Fibroblast of lung (primary cell): Measurements from ENCODE around the gene BLVRB. TPM values are rescaled to one million over a fixed set of nuclear protein-coding genes. Genes with fewer than 3 reads are reported as not detected.
A peak's percentile ranks its signal among the peaks of the same experiment; 100 is the strongest.
"Not testable (repeated sequence)": the region's sequence is repeated elsewhere in the genome, so short reads cannot be mapped to it uniquely, and the experiment has no call there.

Experiments
- DNase-seq, 2 donors: peaks; one replicate each; pipeline versions ENCODE4 v3.0.0 to v3.0.0-alpha.2; 2010; ENCODE audit warnings: low read depth in 2 of 2
- H2AFZ ChIP-seq: 2 replicates; pipeline ENCODE4 v1.5.1; 2012; ENCODE audit warnings: low read length, control low read depth, inconsistent platforms
- H3K27ac ChIP-seq: 2 replicates; pipeline ENCODE4 v1.5.1; 2011; ENCODE audit warnings: low read length, control low read depth; ENCODE audit not compliant: insufficient read depth
- H3K27me3 ChIP-seq: 2 replicates; pipeline ENCODE4 v1.5.1; 2011; ENCODE audit warnings: mild to moderate bottlenecking, low read length; ENCODE audit not compliant: control insufficient read depth, insufficient read depth
- H3K36me3 ChIP-seq: 2 replicates; pipeline ENCODE4 v1.5.1; 2011; ENCODE audit warnings: low read length; ENCODE audit not compliant: control insufficient read depth, insufficient read depth
- H3K4me1 ChIP-seq: 2 replicates; pipeline ENCODE4 v1.5.1; 2011; ENCODE audit warnings: low read length; ENCODE audit not compliant: control insufficient read depth, insufficient read depth; ENCODE audit errors: extremely low read depth
- H3K4me2 ChIP-seq: 2 replicates; pipeline ENCODE4 v1.5.1; 2011; ENCODE audit warnings: low read length, control low read depth; ENCODE audit not compliant: insufficient read depth; ENCODE audit errors: extremely low read depth
- H3K4me3 ChIP-seq, 4 experiments: fragments of 200-600 bp in 1 of 4; sonication (generic) in 1 of 4; replicated peaks in 1 of 4; 2 replicates each; pipeline ENCODE4 v1.5.1; 2011 to 2016; ENCODE audit warnings: low read length in 4 of 4, low read depth in 3 of 4, mild to moderate bottlenecking in 3 of 4, control low read depth in 2 of 4, inconsistent platforms in 1 of 4, mixed read lengths in 1 of 4; ENCODE audit not compliant: insufficient read depth in 1 of 4; ENCODE audit errors: control extremely low read depth in 1 of 4
- H3K79me2 ChIP-seq: 2 replicates; pipeline ENCODE4 v1.5.1; 2012; ENCODE audit warnings: mild to moderate bottlenecking, low read length, inconsistent platforms; ENCODE audit not compliant: control insufficient read depth, insufficient read depth
- H3K9ac ChIP-seq: 2 replicates; pipeline ENCODE4 v1.5.1; 2011; ENCODE audit warnings: mild to moderate bottlenecking, low read length, control low read depth; ENCODE audit not compliant: insufficient read depth
- H3K9me3 ChIP-seq: 2 replicates; pipeline ENCODE4 v1.5.1; 2012; ENCODE audit warnings: low read depth, low read length; ENCODE audit not compliant: control insufficient read depth, insufficient read depth
- H4K20me1 ChIP-seq: 2 replicates; pipeline ENCODE4 v1.5.1; 2011; ENCODE audit warnings: low read length; ENCODE audit not compliant: control insufficient read depth, insufficient read depth; ENCODE audit errors: extremely low read depth
- CTCF ChIP-seq, 2 donors: IDR thresholded peaks in 1 of 2; conservative IDR thresholded peaks in 1 of 2; 1 replicate in 1 of 2; 2 replicates in 1 of 2; pipeline ENCODE4 v1.5.1; 2011 to 2012; ENCODE audit warnings: low read length in 2 of 2, control low read depth in 1 of 2, inconsistent platforms in 1 of 2, low read depth in 1 of 2, mild to moderate bottlenecking in 1 of 2
- EZH2 ChIP-seq: IDR thresholded peaks from 2 replicates; pipeline ENCODE4 v1.5.1; 2012; ENCODE audit warnings: low read length, control low read depth, mild to moderate bottlenecking; ENCODE audit errors: missing control alignments
- polyA plus RNA-seq, 2 donors: library from polyadenylated mRNA; depleted of rRNA in 1 of 2; stranded (reverse) in 1 of 2; unstranded in 1 of 2; fragments of >200 nt; gene quantifications; 2 replicates each; pipeline ENCODE4 v1.2.1, GENCODE V29; 2011 to 2012; ENCODE audit warnings: missing spikeins in 1 of 2
- total RNA-seq: library from RNA; depleted of rRNA; stranded (reverse); fragments of >200 nt; gene quantifications from 2 replicates; pipeline ENCODE4 v1.2.1, GENCODE V29; 2014

Gene BLVRB
- total and polyA plus RNA-seq, 2 donors (not counting 1 experiment from before 2014, with no cell fraction given) = 40.0 to 105 TPM

- Histone ChIP-seq H3K4me3 (peak overlapping the region; percentile 76 to 87 (median 80)), H3K4me2 (peak overlapping the region; percentile 92), H3K27ac (peak overlapping the region; percentile 83), H2AFZ (peak overlapping the region; percentile 42), H3K27me3 (no peaks in the 10 kb centered on the region), H3K4me1 (peaks cover 12% of the 10 kb centered on the region), H3K79me2 (no peaks in the 10 kb centered on the region), H4K20me1 (no peaks in the 10 kb centered on the region), H3K9ac (no peak overlapping the region), H3K9me3 (no peaks in the 10 kb centered on the region), H3K36me3 (no peaks in the 10 kb centered on the region)
- peak; percentile 91 to 92 for TF ChIP-seq CTCF (conservative IDR thresholded peaks at IDR 0.05 in 1 of 2, IDR thresholded peaks at IDR 0.05 in 1 of 2; ENCODE audit: low read depth in 1 of 2, low read length in 2 of 2)
- no peak for TF ChIP-seq EZH2
- peak; percentile 85 to 87 for DNase-seq
Measured at GRCh38 chr19:40464059-40465024, 1.2 kb downstream of the BLVRB start.

GRCh38 chr19:40463587-40464037 lies 1.9 kb downstream of the BLVRB start:
- not testable (repeated sequence) for H3K9me3 ChIP-seq, H3K4me3 ChIP-seq, H3K27ac ChIP-seq, H4K20me1 ChIP-seq, H3K27me3 ChIP-seq, H2AFZ ChIP-seq, H3K36me3 ChIP-seq, H3K4me2 ChIP-seq, H3K79me2 ChIP-seq, H3K9ac ChIP-seq
- peaks cover 12% of the 10 kb centered on the region for H3K4me1 ChIP-seq
- DNase-seq = peak in 1 of 2 donors; percentile 30

GRCh38 chr19:40461669-40462221 lies 3.8 kb downstream of the BLVRB start:
- Histone ChIP-seq H3K9ac (no peak overlapping the region), H3K4me1 (peaks cover 12% of the 10 kb centered on the region), H3K4me3 (no peak overlapping the region), H3K27ac (no peak overlapping the region), H3K36me3 (peaks cover 4% of the 10 kb centered on the region), H3K9me3 (no peaks in the 10 kb centered on the region), H4K20me1 (no peaks in the 10 kb centered on the region), H3K79me2 (no peaks in the 10 kb centered on the region), H3K4me2 (no peak overlapping the region), H2AFZ (no peak overlapping the region), H3K27me3 (no peaks in the 10 kb centered on the region)
- no peak for DNase-seq
- TF ChIP-seq CTCF (conservative IDR thresholded peaks at IDR 0.05 in 1 of 2, IDR thresholded peaks at IDR 0.05 in 1 of 2; ENCODE audit: low read depth in 1 of 2, low read length in 2 of 2) (no peak), EZH2 (no peak)
